A172 (cell line): ENCODE data around the gene DNAJA2. TPM values are rescaled to one million over a fixed set of nuclear protein-coding genes. Genes with fewer than 3 reads are reported as not detected.
A peak's percentile ranks its signal among the peaks of the same experiment; 100 is the strongest.
"Not testable (repeated sequence)": the region's sequence is repeated elsewhere in the genome, so short reads cannot be mapped to it uniquely, and the experiment has no call there.

Experiments used
- DNase-seq: peaks from one replicate; pipeline ENCODE4 v3.0.0-alpha.2; 2015; ENCODE audit warnings: low spot score
- total RNA-seq: library from RNA; depleted of rRNA; stranded (reverse); fragments of >200 nt; shearing (Covaris generic); gene quantifications from 2 replicates; pipeline ENCODE4 v1.2.3, GENCODE V29; 2014; rRNA removed

DNAJA2 gene
- 125 and 139 TPM in 2 replicates for total RNA-seq

DNA sequence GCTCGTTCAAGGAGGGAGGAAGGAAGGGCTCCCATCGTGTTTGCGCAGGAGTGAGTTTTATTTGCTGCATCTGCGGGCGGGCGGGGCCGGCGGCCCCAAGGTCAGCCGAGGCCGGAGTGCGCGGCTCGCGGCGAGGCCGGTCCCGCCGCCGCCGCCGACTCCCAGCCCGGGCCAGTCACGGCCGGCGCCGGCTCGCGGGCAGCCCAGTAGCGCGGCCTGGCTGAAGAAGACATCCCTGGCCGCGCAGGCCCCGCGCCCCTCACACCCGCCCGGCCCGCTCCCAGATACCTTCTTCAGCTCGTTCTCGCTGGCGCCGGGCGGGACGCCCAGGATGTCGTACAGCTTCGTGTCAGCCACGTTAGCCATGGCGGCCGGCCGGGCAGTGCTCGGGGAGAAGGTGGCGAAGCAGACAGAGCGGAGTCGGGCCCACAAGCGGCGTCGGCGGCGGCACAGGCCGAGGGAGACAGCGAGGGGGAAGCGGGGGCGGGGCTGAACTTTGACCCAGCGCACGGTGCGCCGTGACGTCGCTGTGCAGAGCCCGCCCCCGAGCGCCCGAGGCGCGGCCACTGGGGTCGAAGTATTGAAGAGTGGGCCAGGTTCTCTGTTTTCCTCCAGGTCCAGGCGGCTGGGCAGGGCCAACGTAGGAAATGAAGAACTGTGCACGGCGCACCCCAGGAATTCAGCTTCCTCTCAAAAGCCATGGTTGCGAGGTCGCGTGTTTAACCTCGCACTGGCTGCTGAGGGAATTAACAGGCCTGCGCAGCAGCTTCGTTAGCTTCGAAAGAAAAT lies at the start of gene DNAJA2:
DNAJA2 (minus strand) TSS at position 468 of the 789 bp plus-strand sequence; CDS start at position 366, 102 bp downstream.
- DNase-seq: peak; percentile 79

DNA sequence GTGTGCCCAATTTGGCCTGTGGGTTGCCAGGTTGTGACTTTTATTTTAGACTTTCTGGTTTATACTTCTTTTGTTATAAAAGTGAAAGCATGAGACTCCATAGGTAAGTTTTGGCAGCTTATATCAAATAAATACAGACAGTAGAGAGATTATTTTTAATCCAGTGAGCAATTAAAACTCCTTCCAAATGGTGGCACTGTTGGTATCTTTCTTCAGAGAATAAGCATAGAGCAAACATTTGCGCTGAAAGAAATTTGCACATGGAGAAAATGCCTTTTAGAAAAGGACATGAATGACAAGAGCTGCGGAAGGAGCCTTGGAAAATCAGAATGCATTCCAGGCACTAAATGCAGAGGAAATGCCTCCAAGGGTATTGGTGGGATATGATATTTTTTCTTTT lies 46.1 kb upstream of the DNAJA2 start:
- peak; percentile 21 for DNase-seq

DNA sequence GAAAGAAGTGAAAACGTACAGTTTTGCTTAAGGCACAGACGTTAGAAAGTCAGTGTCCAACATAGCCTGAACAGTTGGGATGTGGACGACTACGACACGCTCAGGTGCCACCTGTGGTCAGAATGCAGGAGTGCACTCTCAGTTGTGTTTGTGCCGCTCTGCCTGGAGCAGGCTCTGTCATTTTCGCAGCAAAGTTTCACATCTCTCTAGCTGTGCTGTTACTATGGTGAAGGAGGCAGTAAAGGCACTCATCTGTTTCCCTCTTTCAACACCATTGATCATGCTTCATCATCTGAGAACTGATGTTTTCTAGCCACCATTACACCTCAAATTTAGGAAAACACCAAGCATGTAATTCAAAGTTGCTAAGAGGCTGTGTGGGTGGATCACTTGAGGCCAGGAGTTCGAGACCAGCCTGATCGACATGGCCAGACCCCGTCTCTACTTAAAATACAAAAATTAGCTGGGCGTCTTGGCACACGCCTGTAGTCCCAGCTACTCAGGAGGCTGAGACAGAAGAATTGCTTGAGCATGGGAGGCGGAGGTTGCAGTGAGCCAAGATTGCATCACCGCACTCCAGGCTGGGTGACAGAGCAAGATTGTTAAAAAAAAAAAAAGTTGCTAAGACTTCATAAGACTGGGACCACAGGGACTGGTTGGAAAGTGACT lies 44.9 kb upstream of the DNAJA2 start:
- DNase-seq: peak; percentile 28

DNA sequence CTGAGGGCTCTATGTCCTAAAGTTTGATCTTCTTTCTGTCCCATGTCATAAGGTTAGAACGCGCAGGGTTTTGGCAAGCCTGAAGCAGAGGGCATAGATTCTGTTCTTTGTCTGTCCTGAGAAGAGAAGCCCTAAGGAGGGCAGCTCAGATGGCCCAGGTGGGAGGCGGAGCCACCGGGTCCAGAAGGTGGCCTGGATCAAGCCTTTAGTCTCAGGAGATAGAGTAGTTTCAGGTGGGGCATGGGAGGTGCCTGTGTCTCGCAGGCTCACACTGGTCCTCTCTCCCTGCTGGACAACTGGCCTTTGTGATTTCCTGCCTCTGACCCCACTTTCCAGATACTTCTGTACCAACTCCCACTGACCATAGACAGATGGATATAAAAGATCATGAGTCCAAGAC lies 44.2 kb upstream of the DNAJA2 start:
- no peak for DNase-seq

DNA sequence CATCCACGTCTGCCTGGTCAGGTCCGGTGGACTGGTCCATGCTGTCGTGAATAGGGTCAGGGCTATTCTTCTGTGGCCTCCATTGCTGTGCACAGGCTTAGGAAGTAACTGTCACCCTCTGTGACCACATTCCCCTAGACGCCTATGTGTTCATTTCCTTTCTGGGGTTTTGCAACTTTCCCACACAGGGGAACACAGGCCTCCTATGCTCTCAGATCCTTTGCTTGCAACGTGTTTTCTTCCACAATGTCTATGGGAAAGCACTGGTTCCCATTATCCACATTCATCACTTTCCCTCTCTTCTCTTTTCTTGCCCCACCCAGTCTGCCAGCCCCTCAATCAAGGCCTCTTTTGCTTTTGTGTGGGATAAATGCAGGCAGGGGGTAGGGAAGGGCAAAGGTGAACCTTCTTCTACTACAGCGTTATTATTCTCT lies 43.2 kb upstream of the DNAJA2 start:
- DNase-seq: no peak

DNA sequence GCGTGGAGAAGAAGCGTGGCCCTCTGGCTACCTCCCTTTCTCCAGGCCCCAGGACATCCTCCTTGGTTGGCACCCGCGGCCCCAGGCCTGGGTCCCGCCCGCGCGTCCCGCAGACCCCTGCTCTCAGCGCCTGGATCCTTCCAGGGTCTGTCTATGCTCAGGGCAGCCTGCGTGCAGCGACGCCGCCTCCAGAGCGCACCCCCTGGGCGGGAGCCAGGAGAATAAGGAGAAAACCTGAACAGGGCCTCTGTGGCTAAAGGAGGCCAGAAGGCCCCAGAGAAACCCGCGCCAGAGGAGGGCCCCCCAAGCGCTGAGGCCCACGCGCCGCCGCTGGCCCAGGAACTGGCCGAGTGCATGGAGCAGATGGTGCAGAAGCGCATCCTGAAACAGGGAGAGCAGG lies 40.4 kb upstream of the DNAJA2 start:
- DNase-seq: no peak

DNA sequence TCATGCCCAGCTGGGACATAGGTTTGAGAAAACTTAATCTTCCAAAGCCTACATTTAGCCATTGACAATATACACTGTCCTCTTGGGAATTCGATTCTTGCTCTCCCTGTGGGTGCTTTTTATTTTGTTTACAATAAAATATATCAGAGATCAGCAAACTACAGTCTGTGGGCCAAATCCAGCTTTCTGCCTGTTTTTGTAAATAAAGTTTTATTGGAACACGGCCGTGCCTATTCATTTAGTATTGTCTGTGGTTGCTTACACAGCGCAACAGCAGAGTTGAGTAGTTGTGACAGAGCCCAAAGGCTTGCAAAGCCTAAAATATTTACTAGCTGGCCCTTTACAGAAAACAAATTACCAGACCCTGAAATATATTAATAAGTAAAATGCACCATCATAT lies 39.7 kb upstream of the DNAJA2 start:
- no peak for DNase-seq

DNA sequence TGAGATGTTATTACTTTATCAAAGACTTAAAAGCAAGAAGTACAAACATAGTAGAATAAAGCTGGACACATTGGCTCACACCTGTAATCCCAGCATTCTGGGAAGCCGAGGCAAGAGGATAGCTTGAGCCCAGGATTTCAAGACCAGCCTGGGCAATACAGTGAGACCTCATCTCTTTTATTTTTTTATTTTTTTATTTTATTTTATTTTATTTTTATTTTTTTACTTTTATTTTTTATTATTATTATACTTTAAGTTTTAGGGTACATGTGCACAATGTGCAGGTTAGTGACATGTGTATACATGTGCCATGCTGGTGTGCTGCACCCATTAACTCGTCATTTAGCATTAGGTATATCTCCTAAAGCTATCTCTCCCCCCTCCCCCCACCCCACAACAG lies 37.3 kb upstream of the DNAJA2 start:
- DNase-seq: not testable (repeated sequence)

DNA sequence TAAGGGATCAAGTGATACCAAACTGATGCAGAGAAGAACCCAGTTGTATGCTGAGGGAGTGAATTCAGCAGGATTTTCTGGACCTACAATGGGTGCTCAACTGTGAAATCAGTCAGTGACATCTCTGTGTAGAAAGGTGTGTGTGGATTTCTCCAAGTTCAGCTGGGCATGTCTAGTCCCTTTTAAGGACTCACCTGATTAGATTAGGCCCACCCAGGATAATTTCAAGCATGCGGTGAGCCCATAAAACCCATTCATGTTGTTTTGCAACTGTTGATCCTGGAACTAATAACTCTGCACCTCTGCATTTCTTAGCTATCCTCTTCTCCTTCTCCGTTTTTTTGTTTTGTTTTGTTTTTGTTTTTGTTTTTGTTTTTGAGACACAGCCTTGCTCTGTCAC lies 35.1 kb upstream of the DNAJA2 start:
- DNase-seq: no peak

DNA sequence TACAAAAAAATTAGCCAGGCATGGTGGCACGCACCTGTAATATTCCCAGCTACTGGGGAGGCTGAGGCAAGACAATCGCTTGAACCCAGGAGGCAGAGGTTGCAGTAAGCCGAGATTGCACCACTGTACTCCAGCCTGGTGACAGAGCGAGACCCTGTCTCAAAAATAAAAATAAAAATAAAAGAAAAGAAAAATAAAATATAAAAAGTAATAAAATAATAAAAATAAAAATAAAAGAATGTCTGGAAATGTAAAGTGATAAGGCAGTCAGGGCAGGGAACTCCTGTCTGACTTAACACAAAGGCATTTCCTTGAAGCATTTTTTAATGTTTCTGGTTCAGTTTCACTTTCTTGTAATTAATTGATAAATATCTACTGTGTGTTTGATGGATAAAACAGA lies 34.7 kb upstream of the DNAJA2 start:
- DNase-seq: no peak

DNA sequence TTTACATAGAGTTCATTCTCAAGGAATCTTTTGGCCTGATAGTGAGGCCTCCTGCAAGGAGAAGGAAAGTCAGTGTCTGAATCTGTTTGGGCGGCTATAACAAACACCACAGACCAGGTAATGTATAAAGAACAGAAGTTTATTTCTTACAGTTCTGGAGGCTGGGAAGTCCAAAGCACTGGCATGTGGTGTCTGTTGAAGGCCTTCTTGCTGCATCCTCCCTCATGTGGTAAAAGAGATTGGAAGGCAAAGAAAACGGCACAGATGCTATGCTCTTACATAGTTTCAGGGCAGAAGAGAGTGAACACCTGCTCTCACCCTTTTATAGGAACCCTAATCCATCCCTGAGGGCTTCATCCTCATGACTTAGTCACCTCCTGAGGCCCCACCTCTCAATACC lies 31.2 kb upstream of the DNAJA2 start:
- no peak for DNase-seq

DNA sequence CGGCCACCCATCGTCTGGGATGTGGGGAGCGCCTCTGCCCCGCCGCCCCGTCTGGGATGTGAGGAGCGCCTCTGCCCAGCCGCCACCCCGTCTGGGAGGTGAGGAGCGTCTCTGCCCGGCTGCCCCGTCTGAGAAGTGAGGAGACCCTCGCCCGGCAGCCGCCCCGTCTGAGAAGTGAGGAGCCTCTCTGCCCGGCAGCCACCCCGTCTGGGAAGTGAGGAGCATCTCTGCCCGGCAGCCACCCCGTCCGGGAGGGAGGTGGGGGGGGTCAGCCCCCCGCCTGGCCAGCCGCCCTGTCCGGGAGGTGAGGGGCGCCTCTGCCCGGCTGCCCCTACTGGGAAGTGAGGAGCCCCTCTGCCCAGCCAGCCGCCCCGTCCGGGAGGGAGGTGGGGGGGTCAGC lies 26.6 kb upstream of the DNAJA2 start:
- not testable (repeated sequence) for DNase-seq

DNA sequence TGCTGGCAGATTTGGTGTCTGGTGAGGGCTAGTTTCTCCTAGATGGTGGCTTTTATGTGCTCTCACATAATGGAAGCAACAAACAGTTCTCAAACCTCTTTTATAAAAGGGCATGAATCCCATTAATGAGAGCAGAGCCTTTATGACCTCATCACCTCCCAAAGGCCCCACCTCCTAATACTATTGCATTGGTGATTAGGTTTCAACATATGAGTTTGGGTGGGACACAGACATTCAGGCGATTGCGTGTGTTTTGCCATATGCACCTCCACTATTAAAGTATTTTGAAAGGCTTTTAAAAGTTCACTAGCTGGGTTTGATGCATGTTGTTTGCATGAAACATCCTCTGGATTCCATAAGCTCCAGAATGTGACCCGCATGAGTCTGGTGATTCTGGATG lies 24.4 kb upstream of the DNAJA2 start:
- DNase-seq: no peak

DNA sequence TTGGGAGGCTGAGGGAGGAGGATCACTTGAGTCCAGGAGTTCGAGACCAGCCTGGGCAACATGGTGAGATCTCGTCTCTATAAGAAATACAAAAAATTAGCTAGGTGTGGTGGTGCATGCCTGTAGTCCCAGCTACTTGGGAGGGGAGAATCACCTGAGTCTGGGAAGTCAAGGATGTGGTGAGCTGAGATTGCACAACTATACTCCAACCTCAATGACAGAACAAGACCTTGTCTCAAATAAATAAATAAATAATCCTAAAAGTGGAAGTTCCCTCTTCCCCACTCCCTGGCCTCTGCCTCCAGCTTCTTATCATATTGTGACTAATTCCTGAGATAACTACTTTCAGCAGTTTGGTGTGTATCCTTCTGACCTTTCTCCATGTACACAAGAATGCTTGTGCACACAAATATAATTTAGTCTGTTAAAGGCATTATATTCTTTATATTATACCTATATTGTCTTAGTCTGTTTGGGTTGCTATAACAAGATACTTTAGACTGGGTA lies 23.5 kb upstream of the DNAJA2 start:
- DNase-seq: no peak

DNA sequence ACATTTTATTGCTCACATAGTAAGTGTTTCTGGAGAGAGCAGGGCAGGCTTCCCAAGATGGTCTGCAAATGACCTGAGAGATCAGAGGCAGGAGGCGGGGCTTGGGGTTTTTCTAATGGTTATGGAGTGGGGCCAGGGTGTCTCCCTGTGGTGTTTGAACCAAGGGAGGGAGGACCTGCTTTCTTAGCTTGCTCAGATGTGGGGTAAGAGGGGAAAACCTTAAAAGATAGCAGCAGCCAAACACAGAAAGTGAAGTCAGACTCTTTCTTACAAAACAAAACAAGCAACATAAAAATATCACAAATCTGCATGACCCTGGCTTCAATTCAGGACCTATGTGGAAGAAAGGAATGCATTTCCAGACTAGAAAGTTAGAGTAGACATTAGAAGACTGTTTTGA lies 22.9 kb upstream of the DNAJA2 start:
- DNase-seq: no peak

DNA sequence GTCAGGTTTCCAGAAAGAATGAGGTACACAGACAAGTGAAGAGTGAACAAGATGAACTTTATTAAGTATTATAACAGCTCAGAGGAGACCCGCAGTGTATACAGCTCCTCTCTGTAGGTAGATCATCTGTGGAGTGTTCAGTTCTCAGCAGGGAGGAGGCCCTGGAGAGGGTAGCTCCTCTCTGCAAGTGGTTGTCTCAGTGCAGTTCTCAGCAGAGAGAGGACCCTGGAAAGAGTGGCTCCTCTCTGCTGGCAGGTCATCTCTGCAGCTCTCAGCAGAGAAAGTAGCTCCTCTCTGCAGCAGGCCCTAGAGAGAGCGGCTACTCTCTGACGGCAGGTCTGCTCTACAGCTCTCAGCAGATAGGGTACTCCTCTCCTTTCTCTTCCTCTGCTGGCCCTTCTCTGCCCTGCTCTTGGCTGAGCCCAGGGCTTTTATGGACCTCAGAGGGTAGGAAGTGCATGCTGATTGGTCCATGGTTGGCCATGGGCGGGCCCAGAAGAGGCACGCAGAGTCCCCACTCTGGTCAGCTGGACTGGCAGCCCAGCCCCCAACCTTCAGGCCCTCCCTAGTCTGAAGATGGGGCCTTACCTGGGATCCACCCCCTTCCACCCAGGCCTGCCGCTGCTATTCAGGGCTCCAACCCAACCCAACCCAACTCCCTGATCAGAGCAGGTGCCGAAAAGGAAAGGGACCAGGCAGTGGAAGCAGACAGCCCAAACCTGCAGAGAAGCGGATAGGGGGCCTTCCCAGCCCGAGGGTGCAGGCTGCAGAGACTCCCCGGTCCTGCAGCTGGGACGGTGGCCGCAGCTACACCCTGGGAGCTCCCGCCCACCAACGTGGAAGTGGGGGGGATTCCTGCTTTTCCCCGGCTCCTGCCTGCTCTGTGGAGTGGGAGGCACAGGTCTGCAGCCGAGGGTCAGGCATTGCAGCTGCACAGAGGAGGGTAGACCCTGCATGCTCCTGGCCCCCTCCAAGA lies 18.5 kb upstream of the DNAJA2 start:
- DNase-seq: no peak

DNA sequence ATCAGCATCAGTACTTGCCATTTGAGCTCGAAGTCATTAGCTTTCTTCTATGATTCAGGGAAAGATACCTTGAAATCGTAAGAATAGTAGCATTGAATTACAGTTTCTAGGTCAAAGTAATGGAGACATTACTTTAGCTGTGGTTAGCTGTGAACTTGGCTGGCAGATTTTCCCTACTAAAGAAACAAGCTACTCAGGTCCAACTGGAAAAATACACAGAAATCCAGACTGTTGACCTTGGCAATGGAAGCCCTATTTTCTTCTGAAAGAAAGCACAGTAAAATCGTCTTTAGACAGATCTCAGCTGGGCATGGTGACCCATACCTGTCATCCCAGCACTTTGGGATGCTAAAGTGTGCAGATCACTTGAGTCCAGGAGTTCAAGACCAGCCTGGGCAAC lies 13.4 kb upstream of the DNAJA2 start:
- DNase-seq: no peak

DNA sequence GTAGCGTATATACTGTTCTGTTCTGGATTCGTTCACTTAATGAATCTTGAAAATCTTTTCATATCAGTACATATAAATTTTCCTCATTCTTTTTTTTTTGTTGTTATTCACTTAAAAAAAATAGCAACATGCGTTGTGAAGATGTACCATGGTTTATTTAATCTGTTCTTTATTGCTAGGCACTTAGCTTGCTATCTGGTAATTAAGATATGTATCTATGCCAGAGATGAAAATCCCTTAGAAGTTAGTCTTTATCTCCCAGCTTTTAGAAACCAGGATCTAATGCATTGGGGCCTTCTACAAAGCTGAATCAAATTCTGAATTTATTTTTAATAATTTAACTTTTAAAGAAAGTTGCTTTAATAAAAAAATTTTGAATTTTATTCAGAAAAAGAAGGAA lies 13.0 kb upstream of the DNAJA2 start:
- DNase-seq: no peak

DNA sequence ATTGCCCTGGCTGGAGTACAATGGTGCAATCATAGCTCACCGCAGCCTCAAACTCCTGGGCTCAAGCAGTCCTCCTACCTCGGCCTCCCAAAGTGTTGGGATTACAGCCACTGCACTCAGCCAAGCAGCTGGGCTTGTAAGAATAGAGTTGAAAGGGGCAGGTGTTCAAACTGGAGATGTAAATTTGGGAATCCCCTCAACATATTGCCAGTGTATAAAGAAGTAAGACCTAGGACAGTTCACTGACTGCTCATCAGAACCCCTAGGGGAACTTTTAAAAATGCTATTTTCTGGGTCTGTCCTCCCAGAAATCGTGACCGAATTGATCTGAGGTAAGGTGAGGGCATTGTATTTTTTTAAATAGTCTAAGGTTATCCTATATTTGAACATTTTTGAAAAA lies 8.9 kb upstream of the DNAJA2 start:
- no peak for DNase-seq

DNA sequence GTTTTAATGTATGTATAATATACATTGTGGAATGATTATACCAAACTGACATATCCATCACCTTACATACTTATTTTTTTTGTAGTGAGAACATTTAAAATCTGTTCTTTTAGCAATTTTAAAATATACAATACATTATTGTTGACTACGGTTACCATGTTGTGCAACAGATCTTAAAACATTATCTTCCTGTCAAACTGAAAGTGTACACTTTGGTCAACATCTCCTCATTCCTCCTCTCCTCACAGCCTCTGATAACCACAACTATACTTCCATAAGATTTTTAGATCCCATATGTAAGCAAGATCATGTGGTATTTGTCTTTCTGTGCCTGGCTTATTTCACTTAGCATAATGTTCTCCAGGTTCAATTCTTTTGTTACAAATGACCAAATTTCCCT lies 7.5 kb upstream of the DNAJA2 start:
- DNase-seq: no peak

DNA sequence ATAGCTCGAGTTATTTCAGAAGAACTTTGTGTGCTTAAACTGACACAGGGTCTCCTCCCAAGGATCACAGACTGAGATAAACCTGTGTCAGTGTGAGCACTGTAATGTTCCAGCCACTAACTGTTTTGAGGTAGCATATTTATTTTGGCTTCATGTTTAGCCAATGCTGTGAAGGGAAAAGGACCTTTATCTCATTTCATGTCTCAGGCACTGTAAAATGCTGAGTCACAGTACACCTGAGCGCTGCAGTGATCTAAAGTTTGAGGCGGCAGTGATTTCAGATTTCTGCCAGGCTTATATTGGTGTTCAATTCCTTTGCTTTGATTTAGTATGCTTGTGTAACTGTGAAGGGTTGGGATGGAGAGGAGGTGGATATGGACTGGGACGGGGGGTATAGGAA lies 3.1 kb upstream of the DNAJA2 start:
- no peak for DNase-seq

DNA sequence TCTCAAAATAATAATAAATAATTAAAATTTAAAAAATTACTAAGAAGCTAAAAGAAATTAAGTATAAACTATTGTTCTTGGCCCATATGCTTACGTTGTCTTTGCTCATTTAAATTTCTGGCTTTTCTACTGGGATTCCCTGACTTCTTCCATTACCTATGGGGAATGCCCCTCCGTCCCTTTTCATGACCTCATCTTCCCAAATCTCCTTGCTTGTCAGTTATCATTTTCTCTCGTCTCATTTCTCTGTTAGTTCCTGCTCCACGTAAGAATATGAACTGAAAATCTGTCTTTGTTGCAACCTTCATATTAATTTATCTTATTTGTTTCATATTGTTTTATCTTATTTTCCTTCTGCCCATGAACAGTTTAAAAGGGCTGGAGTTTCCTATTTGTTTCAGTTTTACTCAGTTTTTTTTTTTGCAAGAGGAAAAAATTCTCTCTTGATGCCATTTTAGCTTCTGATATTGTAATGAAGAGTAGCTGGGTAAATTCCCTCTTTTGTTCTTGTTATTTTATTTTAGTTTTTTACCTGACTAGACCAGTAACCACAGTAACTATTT lies 2.5 kb upstream of the DNAJA2 start:
- DNase-seq: no peak
